OCI-LY3 (cell line): ENCODE measurements around the gene CDCP1.

Experiments
- H2AFZ ChIP-seq: fragments of 200-600, 300-600 bp; shearing (Covaris generic); 2 replicates; pipeline ENCODE4 v1.6.0; 2014; ENCODE audit warnings: antibody characterized with exemption, low read depth, low read length
- H3K27ac ChIP-seq: fragments of 200-600, 300-600 bp; sonication (generic); 2 replicates; pipeline ENCODE4 v1.5.1; 2014; ENCODE audit warnings: mild to moderate bottlenecking, low read length, moderate library complexity, mixed read lengths
- H3K27me3 ChIP-seq: fragments of 200-600, 300-600 bp; sonication (generic); 2 replicates; pipeline ENCODE4 v1.6.1; 2014; ENCODE audit warnings: low read depth, low read length, mixed read lengths
- H3K36me3 ChIP-seq: fragments of 200-600, 300-600 bp; sonication (generic); replicated peaks from 2 replicates; pipeline ENCODE3; 2014; ENCODE audit warnings: low read depth, low read length, mixed read lengths
- H3K4me1 ChIP-seq: fragments of 300-600, 200-600 bp; sonication (generic); 2 replicates; pipeline ENCODE4 v1.6.1; 2014; ENCODE audit warnings: low read length, mixed read lengths
- H3K4me2 ChIP-seq: fragments of 200-600, 300-600 bp; sonication (generic); 2 replicates; pipeline ENCODE4 v1.6.1; 2014; ENCODE audit warnings: low read length, mixed read lengths
- H3K4me3 ChIP-seq: fragments of 300-600, 200-600 bp; sonication (generic); 2 replicates; pipeline ENCODE4 v1.5.1; 2014; ENCODE audit warnings: antibody characterized with exemption, mild to moderate bottlenecking, low read length, moderate library complexity
- H3K79me2 ChIP-seq: fragments of 300-600, 200-600 bp; shearing (Covaris generic); 2 replicates; pipeline ENCODE4 v1.6.1; 2014; ENCODE audit warnings: mild to moderate bottlenecking, low read length, mixed read lengths
- H3K9ac ChIP-seq: fragments of 300-600, 200-600 bp; shearing (Covaris generic); 2 replicates; pipeline ENCODE4 v1.6.0; 2014; ENCODE audit warnings: mild to moderate bottlenecking, low read length, moderate library complexity
- H3K9me3 ChIP-seq: fragments of 200-600, 300-600 bp; shearing (Covaris generic); 2 replicates; pipeline ENCODE4 v1.6.1; 2014; ENCODE audit warnings: low read length, mixed read lengths; ENCODE audit not compliant: insufficient read depth
- H4K20me1 ChIP-seq: fragments of 200-600, 300-600 bp; sonication (generic); 2 replicates; pipeline ENCODE4 v1.6.1; 2016; ENCODE audit warnings: low read length, mixed read lengths; ENCODE audit not compliant: insufficient read depth
- CTCF ChIP-seq: fragments of 200-600, 300-600 bp; sonication (generic); IDR thresholded peaks from 2 replicates; pipeline ENCODE4 v1.5.1; 2014; ENCODE audit warnings: antibody characterized with exemption, low read length, low read depth
- EZH2phosphoT487 ChIP-seq: fragments of 200-600 bp; shearing (Covaris generic); IDR thresholded peaks from 2 replicates; pipeline ENCODE4 v1.6.1; 2018; ENCODE audit warnings: antibody characterized with exemption, mixed run types, low read depth

CDCP1 gene

GRCh38 chr3:45042162-45042561 is 104.0 kb downstream of the CDCP1 start:
- Histone ChIP-seq H3K27ac (no peak overlapping the region), H3K4me3 (no peak overlapping the region), H3K4me2 (peak overlapping the region; percentile 29), H3K79me2 (no peaks in the 10 kb centered on the region), H3K9me3 (no peaks in the 10 kb centered on the region), H3K36me3 (no peaks in the 10 kb centered on the region), H3K9ac (no peak overlapping the region), H4K20me1 (no peaks in the 10 kb centered on the region), H3K27me3 (peaks cover 14% of the 10 kb centered on the region), H2AFZ (no peak overlapping the region), H3K4me1 (peaks cover 49% of the 10 kb centered on the region)
- no peak for TF ChIP-seq EZH2phosphoT487
- no peak for TF ChIP-seq CTCF

GRCh38 chr3:45041666-45042065 is 104.5 kb downstream of the CDCP1 start:
- Histone ChIP-seq H3K9me3 (no peaks in the 10 kb centered on the region), H4K20me1 (no peaks in the 10 kb centered on the region), H3K4me3 (no peak overlapping the region), H3K4me2 (peak overlapping the region; percentile 29; the same call in 1 of the 2 replicates), H2AFZ (no peak overlapping the region), H3K4me1 (peaks cover 51% of the 10 kb centered on the region), H3K36me3 (no peaks in the 10 kb centered on the region), H3K79me2 (no peaks in the 10 kb centered on the region), H3K27ac (no peak overlapping the region), H3K9ac (no peak overlapping the region), H3K27me3 (peaks cover 9% of the 10 kb centered on the region)
- no peak for TF ChIP-seq CTCF
- TF ChIP-seq EZH2phosphoT487, result no peak

- Histone ChIP-seq H3K4me2 (peak overlapping the region; percentile 54), H3K9ac (no peak overlapping the region; the same call in 1 of the 2 replicates), H3K4me1 (peaks cover 38% of the 10 kb centered on the region), H3K36me3 (no peaks in the 10 kb centered on the region), H3K79me2 (no peaks in the 10 kb centered on the region), H3K27ac (no peak overlapping the region), H3K9me3 (no peaks in the 10 kb centered on the region), H3K27me3 (peaks cover 6% of the 10 kb centered on the region; the same call in 1 of the 2 replicates), H4K20me1 (no peaks in the 10 kb centered on the region), H2AFZ (peak overlapping the region; percentile 85; the same call in 1 of the 2 replicates), H3K4me3 (peak overlapping the region; percentile 70)
- peak; percentile 95 for TF ChIP-seq CTCF
- no peak for TF ChIP-seq EZH2phosphoT487
These were observed 108.3 kb downstream of the CDCP1 start for GRCh38 chr3:45037720-45038455.

GRCh38 chr3:45035441-45036301 is 110.5 kb downstream of the CDCP1 start:
- H2AFZ ChIP-seq, result no peak overlapping the region
- no peaks in the 10 kb centered on the region for H3K79me2 ChIP-seq
- no peaks in the 10 kb centered on the region for H3K9me3 ChIP-seq
- H3K36me3 ChIP-seq, result no peaks in the 10 kb centered on the region
- H4K20me1 ChIP-seq, result no peaks in the 10 kb centered on the region
- TF ChIP-seq EZH2phosphoT487 (no peak), CTCF (no peak)
- no peak overlapping the region for H3K4me2 ChIP-seq
- H3K4me3 ChIP-seq, result no peak overlapping the region
- H3K4me1 ChIP-seq, result peaks cover 18% of the 10 kb centered on the region
- peaks cover 6% of the 10 kb centered on the region; the same call in 1 of the 2 replicates for H3K27me3 ChIP-seq
- H3K9ac ChIP-seq, result no peak overlapping the region
- no peak overlapping the region for H3K27ac ChIP-seq
